Measurements from ENCODE around the gene MS4A4E. TPM values are rescaled to one million over a fixed set of nuclear protein-coding genes. Genes with fewer than 3 reads are reported as not detected.
A peak's percentile ranks its signal among the peaks of the same experiment; 100 is the strongest.

The MS4A4E gene
- total and polyA plus RNA-seq, 12 donors = 0.94 to 7.2 (median 2.8) TPM; not detected in 2

DNA sequence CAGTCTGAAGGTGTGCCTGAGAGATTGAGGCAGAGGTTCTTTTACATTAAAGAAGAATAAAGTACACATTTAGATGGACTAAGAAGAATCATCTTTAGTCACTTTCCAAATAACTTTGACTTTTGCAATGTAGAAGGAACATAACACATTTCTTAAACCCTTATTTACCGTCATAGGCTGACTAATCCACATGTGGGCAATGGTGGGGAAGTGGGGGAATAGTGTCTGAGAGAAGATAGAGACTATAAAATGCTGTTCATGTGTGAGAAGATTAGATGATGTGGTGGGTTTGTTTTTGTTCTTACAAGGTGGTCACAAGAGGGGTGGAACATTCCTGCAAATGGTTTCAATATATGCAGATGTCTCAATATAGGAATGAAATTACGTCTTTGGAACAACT lies 39.3 kb upstream of the MS4A4E start:
- WGBS, 4 donors = 58 to 75% (median 67%) methylated on average over 2 of the region's 2 CpGs
- no peak for DNase-seq
- peak overlapping the region in 4 of 5 donors; percentile 12 to 81 (median 47) for H3K27ac ChIP-seq
- H3K36me3 ChIP-seq (replicated peaks in 1 of 2) = no peaks in the 10 kb centered on the region
- H3K4me3 ChIP-seq = peak overlapping the region in 1 of 4 donors; percentile 29
- intact Hi-C loops (cut with DNase I) = no loop called here
- no peak for TF ChIP-seq POLR2A (IDR thresholded peaks at IDR 0.05)
- TF ChIP-seq, protein P1, sequence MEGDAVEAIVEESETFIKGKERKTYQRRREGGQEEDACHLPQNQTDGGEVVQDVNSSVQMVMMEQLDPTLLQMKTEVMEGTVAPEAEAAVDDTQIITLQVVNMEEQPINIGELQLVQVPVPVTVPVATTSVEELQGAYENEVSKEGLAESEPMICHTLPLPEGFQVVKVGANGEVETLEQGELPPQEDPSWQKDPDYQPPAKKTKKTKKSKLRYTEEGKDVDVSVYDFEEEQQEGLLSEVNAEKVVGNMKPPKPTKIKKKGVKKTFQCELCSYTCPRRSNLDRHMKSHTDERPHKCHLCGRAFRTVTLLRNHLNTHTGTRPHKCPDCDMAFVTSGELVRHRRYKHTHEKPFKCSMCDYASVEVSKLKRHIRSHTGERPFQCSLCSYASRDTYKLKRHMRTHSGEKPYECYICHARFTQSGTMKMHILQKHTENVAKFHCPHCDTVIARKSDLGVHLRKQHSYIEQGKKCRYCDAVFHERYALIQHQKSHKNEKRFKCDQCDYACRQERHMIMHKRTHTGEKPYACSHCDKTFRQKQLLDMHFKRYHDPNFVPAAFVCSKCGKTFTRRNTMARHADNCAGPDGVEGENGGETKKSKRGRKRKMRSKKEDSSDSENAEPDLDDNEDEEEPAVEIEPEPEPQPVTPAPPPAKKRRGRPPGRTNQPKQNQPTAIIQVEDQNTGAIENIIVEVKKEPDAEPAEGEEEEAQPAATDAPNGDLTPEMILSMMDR (IDR thresholded peaks at IDR 0.05) = no peak
- no peaks in the 10 kb centered on the region for H3K27me3 ChIP-seq
- no peaks in the 10 kb centered on the region for H3K4me1 ChIP-seq (replicated peaks in 1 of 2)
- no peaks in the 10 kb centered on the region for H3K9me3 ChIP-seq (replicated peaks in 1 of 3)

DNA sequence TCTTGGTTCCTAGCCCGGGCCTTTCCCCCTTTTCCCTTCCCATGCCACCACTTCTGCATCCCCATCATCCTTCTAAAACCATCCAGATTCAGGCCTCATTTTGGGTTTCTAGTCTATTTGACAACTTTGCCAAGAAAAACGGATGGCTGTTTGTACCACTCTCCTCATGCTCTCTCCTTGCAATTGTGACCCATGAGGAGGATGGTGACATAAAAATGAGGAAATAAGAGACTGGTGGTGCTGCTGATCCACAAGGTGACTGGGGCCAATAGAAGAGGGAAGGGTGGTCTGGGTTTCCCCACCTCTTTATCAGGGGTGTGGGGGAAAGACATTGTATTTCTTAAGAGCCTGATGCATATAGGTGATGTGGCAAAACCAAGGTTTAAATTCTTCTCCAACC lies 38.5 kb upstream of the MS4A4E start:
- peak overlapping the region in 1 of 4 donors; percentile 29 for H3K4me3 ChIP-seq
- TF ChIP-seq, protein P1 (IDR thresholded peaks at IDR 0.05) = no peak
- no peak for TF ChIP-seq POLR2A (IDR thresholded peaks at IDR 0.05)
- intact Hi-C loops (cut with DNase I) = no loop called here
- H3K36me3 ChIP-seq (replicated peaks in 1 of 2) = no peaks in the 10 kb centered on the region
- H3K4me1 ChIP-seq (replicated peaks in 1 of 2) = no peaks in the 10 kb centered on the region
- H3K27me3 ChIP-seq = no peaks in the 10 kb centered on the region
- WGBS, 4 donors = 17 to 49% (median 38%) methylated on average over 2 of the region's 2 CpGs
- no peak for DNase-seq
- H3K27ac ChIP-seq = peak overlapping the region in 4 of 5 donors; percentile 1 to 81 (median 54)
- H3K9me3 ChIP-seq (replicated peaks in 1 of 3) = no peaks in the 10 kb centered on the region

DNA sequence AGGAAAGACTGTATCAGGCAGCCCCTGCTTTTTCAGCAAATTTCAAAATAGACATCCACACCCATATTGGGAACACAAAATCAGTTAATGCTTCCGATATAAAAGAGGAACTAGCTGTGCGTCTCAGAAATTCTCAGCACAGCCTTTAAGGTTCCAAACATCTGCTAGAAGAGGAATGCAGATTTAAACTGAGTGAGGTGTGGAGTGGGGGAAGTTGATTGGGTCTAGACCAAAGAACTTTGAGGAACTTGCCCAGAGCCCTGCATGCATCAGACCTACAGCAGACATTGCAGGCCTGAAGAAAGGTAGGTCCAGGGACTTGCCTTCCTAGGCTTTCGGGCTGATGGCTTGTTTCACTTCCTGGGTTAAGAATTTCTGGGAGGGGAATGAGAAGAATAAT lies 37.5 kb upstream of the MS4A4E start, which contains the start of gene MS4A4A:
MS4A4A (plus strand) TSS at position 255 of the 400 bp plus-strand sequence; CDS start at position 265, 10 bp downstream.
- Histone ChIP-seq H3K36me3 (replicated peaks in 1 of 2) (no peaks in the 10 kb centered on the region), H3K4me3 (peak within 1 kb of the TSS in 1 of 4 donors; percentile 29), H3K9me3 (replicated peaks in 1 of 3) (no peaks in the 10 kb centered on the region), H3K4me1 (replicated peaks in 1 of 2) (no peaks in the 10 kb centered on the region), H3K27ac (peak within 1 kb of the TSS in 4 of 5 donors; percentile 1 to 81 (median 54)), H3K27me3 (no peaks in the 10 kb centered on the region)
- 67 to 86% (median 68%) methylated on average over 3 of the region's 3 CpGs for WGBS, 4 donors
- intact Hi-C loops (cut with DNase I) = no loop called here
- TF ChIP-seq, protein P1 (IDR thresholded peaks at IDR 0.05) = no peak
- peak; percentile 11 to 26 for TF ChIP-seq POLR2A (IDR thresholded peaks at IDR 0.05)
- peak in 6 of 7 donors; percentile 22 to 65 (median 34) for DNase-seq

DNA sequence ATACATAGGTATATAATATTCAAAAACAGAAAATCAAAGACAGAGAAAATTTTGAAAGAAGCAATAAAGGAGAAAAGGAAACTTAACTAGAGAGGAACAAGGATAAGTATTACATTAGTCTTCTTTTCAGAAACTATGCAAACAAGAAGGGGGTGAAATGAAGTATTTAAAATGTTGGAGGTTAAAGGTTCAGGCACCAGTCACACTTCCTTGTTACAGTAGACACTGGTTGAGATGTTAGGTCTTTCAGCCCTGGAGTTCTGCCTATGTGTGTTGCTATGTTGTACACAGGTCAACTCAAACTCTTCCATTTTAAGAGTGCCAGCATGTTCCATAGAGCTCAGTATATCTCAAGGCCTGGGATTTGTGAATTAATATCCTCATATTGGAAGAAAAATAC lies 31.5 kb upstream of the MS4A4E start:
- Histone ChIP-seq H3K4me3 (no peak overlapping the region), H3K27me3 (no peaks in the 10 kb centered on the region), H3K36me3 (replicated peaks in 1 of 2) (no peaks in the 10 kb centered on the region), H3K9me3 (replicated peaks in 1 of 3) (no peaks in the 10 kb centered on the region), H3K4me1 (replicated peaks in 1 of 2) (no peaks in the 10 kb centered on the region), H3K27ac (no peak overlapping the region)
- TF ChIP-seq, protein P1 (IDR thresholded peaks at IDR 0.05) = no peak
- no peak for TF ChIP-seq POLR2A (IDR thresholded peaks at IDR 0.05)
- DNase-seq = no peak
- intact Hi-C loops (cut with DNase I) = no loop called here

Measured in adrenal gland (tissue), 12 donors.